ENCODE measurements around the gene CETP. TPM values are rescaled to one million over a fixed set of nuclear protein-coding genes. Genes with fewer than 3 reads are reported as not detected.

CETP gene
- total RNA-seq, 1 donor from 2014 or later: not detected

DNA sequence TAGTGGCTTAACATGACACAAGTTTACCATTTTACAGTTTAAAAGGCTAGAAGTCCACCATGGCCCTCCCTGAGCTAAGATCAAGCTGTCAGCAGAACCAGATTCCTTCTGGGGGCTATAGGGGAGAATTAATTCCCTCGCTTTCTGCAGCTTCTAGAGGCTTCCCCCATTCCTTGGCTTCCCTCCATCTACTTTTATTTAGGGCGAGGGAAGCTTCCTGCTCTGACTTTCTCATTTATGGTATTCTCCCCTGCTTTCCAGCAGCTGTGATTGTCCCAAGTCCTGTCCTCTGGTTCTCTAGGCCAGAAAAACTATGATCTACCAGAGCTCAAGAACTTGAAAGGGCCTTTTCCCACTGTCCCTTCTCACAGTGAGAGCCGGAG lies 4.3 kb downstream of the CETP start:
- H3K4me1 Mint-ChIP-seq (ENCODE audit: low read depth, unreplicated experiment): no peaks in the 10 kb centered on the region
- no peak overlapping the region for H3K27ac Mint-ChIP-seq (ENCODE audit: unreplicated experiment)
- H3K4me3 Mint-ChIP-seq (ENCODE audit: unreplicated experiment): no peak overlapping the region

DNA sequence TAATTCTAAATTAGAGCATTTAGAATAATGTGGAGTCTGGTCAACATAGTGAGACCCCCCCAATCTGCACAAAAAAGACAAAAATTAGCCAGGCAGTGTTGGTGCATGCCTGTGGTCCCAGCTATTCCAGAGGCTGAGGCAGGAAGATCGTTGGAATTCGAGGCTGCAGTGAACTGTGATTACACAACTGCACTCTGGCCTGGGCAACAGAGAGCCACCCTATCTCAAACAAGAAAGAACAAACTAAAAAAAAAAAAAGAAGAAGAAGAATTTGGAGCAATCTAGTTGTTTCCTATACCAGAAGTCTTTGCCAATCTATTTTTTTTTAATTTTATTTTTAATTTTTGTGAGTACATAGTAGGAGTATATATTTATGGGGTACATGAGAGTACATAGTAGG lies 6.0 kb downstream of the CETP start:
- peaks cover 6% of the 10 kb centered on the region for H3K4me1 Mint-ChIP-seq (ENCODE audit: low read depth, unreplicated experiment)

More for the DNA sequence above, 4.3 kb downstream of the CETP start:
- H3K27me3 Mint-ChIP-seq (ENCODE audit: unreplicated experiment): no peaks in the 10 kb centered on the region
- DNase-seq: no peak
- TF ChIP-seq, protein P1, sequence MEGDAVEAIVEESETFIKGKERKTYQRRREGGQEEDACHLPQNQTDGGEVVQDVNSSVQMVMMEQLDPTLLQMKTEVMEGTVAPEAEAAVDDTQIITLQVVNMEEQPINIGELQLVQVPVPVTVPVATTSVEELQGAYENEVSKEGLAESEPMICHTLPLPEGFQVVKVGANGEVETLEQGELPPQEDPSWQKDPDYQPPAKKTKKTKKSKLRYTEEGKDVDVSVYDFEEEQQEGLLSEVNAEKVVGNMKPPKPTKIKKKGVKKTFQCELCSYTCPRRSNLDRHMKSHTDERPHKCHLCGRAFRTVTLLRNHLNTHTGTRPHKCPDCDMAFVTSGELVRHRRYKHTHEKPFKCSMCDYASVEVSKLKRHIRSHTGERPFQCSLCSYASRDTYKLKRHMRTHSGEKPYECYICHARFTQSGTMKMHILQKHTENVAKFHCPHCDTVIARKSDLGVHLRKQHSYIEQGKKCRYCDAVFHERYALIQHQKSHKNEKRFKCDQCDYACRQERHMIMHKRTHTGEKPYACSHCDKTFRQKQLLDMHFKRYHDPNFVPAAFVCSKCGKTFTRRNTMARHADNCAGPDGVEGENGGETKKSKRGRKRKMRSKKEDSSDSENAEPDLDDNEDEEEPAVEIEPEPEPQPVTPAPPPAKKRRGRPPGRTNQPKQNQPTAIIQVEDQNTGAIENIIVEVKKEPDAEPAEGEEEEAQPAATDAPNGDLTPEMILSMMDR (IDR thresholded peaks at IDR 0.05; ENCODE audit: partially characterized antibody, unreplicated experiment): no peak
- peaks cover 1% of the 10 kb centered on the region for H3K9me3 Mint-ChIP-seq (ENCODE audit: unreplicated experiment)
- H3K36me3 Mint-ChIP-seq (ENCODE audit: unreplicated experiment): no peaks in the 10 kb centered on the region

DNA sequence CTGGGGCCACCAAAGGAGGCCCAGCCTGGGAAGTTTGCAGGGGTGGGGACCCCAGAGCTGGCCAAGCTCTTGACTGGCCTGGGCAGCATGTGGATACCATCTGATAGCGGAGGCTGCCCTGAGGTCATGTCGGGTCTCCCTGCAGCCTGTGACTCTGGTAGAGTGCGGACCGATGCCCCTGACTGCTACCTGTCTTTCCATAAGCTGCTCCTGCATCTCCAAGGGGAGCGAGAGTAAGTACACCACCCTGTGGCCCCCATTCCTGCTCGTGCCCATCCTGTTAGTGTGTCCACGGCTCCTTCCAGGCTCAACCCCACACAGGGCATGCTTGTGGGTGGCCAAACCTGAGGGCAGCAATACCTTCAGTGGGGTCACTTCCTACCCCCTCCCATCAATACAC lies 8.0 kb downstream of the CETP start:
- Mint-ChIP-seq H3K9me3 (ENCODE audit: unreplicated experiment) (peaks cover 8% of the 10 kb centered on the region), H3K36me3 (ENCODE audit: unreplicated experiment) (no peaks in the 10 kb centered on the region), H3K27me3 (ENCODE audit: unreplicated experiment) (peaks cover 4% of the 10 kb centered on the region), H3K4me3 (ENCODE audit: unreplicated experiment) (no peak overlapping the region), H3K4me1 (ENCODE audit: low read depth, unreplicated experiment) (peaks cover 6% of the 10 kb centered on the region), H3K27ac (ENCODE audit: unreplicated experiment) (no peak overlapping the region)
- no peak for DNase-seq
- TF ChIP-seq, protein P1 (IDR thresholded peaks at IDR 0.05; ENCODE audit: partially characterized antibody, unreplicated experiment): no peak

More for the DNA sequence above, 6.0 kb downstream of the CETP start:
- DNase-seq: no peak
- no peak overlapping the region for H3K4me3 Mint-ChIP-seq (ENCODE audit: unreplicated experiment)
- TF ChIP-seq, protein P1 (IDR thresholded peaks at IDR 0.05; ENCODE audit: partially characterized antibody, unreplicated experiment): no peak
- peaks cover 4% of the 10 kb centered on the region for H3K9me3 Mint-ChIP-seq (ENCODE audit: unreplicated experiment)
- H3K36me3 Mint-ChIP-seq (ENCODE audit: unreplicated experiment): no peaks in the 10 kb centered on the region
- peaks cover 3% of the 10 kb centered on the region for H3K27me3 Mint-ChIP-seq (ENCODE audit: unreplicated experiment)
- H3K27ac Mint-ChIP-seq (ENCODE audit: unreplicated experiment): no peak overlapping the region

DNA sequence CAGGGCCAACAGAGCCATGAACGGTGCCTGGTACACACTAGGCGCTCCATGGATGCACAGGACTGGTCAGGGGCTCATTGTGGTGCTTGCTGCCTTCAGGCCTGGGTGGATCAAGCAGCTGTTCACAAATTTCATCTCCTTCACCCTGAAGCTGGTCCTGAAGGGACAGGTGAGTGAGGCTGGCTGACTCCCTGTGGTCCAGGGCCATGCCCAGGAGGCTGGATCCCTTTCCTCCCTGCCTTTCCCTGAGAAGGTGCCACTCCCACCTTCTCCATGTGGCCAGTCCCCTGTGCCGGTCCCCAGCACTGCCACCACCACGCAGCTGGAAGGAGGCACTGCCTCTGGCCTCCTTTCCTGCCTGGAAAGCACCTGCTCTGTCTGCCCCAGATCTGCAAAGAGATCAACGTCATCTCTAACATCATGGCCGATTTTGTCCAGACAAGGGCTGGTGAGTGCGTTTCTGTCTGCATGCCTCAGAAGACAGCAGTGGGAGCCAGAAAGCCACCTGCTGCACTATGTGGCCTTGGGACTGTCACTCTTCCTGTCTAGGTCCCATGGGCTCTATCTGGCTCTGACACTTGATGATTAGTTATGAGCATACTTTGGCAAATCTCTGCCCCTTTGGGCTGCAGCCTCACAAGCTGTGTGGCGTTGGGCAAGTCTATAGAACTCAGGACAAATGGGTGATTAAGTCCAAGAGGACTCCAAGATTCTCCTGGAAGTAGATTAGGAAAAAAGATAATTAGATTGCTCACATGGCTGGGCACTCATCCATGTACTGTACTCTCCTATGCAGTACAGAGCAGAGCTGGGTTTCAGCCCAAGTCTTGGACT lies 9.4 kb downstream of the CETP start:
- H3K4me3 Mint-ChIP-seq (ENCODE audit: unreplicated experiment): no peak overlapping the region
- no peaks in the 10 kb centered on the region for H3K36me3 Mint-ChIP-seq (ENCODE audit: unreplicated experiment)
- H3K27ac Mint-ChIP-seq (ENCODE audit: unreplicated experiment): no peak overlapping the region
- H3K4me1 Mint-ChIP-seq (ENCODE audit: low read depth, unreplicated experiment): peaks cover 6% of the 10 kb centered on the region
- no peak for DNase-seq
- H3K9me3 Mint-ChIP-seq (ENCODE audit: unreplicated experiment): peaks cover 8% of the 10 kb centered on the region
- H3K27me3 Mint-ChIP-seq (ENCODE audit: unreplicated experiment): peaks cover 6% of the 10 kb centered on the region
- TF ChIP-seq, protein P1 (IDR thresholded peaks at IDR 0.05; ENCODE audit: partially characterized antibody, unreplicated experiment): no peak

DNA sequence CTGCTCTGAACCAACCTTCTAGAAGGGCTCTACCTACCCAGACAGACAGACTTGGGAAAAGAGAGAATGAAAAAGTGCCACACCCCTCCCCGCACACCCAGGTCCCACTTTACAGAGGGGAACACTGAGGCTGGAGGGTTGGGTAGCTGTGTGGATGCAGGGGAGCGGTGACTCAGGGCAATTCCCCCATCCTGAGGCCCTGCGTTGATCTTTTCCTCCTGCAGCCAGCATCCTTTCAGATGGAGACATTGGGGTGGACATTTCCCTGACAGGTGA lies 10.0 kb downstream of the CETP start:
- DNase-seq: no peak
- Mint-ChIP-seq H3K4me3 (ENCODE audit: unreplicated experiment) (no peak overlapping the region), H3K9me3 (ENCODE audit: unreplicated experiment) (peaks cover 8% of the 10 kb centered on the region), H3K4me1 (ENCODE audit: low read depth, unreplicated experiment) (peaks cover 6% of the 10 kb centered on the region), H3K36me3 (ENCODE audit: unreplicated experiment) (peaks cover 4% of the 10 kb centered on the region), H3K27ac (ENCODE audit: unreplicated experiment) (no peak overlapping the region), H3K27me3 (ENCODE audit: unreplicated experiment) (peaks cover 6% of the 10 kb centered on the region)
- TF ChIP-seq, protein P1 (IDR thresholded peaks at IDR 0.05; ENCODE audit: partially characterized antibody, unreplicated experiment): no peak
